Calu3 (cell line): ENCODE data around the gene ZNF470. TPM values are rescaled to one million over a fixed set of nuclear protein-coding genes. Genes with fewer than 3 reads are reported as not detected.

Experiments used
- BruUV-seq: library from RNA; stranded (reverse); fragments of 400-500 nt; replicated peaks from 2 replicates; lab custom pipeline; 2021; lab: Mats Ljungman, UMichigan
- CTCF ChIA-PET: fragments of 300-600 bp; sonication (Branson Sonifier 250); formaldehyde crosslinking; loops from one replicate; lab custom pipeline; 2022; ENCODE audit warnings: antibody characterized with exemption; lab: Charles Lee
- DNase-seq: peaks from one replicate; pipeline ENCODE4 v3.0.0; 2022
- H3K27ac Mint-ChIP-seq: one replicate; pipeline ENCODE4 v1.8.0; 2022; ENCODE audit warnings: mixed read lengths; ENCODE audit not compliant: unreplicated experiment
- H3K27me3 Mint-ChIP-seq: one replicate; pipeline ENCODE4 v1.8.0; 2022; ENCODE audit warnings: mixed read lengths; ENCODE audit not compliant: unreplicated experiment
- H3K36me3 Mint-ChIP-seq: one replicate; pipeline ENCODE4 v1.8.0; 2022; ENCODE audit warnings: mild to moderate bottlenecking, moderate library complexity, mixed read lengths; ENCODE audit not compliant: insufficient read depth, unreplicated experiment
- H3K4me1 Mint-ChIP-seq: one replicate; pipeline ENCODE4 v1.8.0; 2022; ENCODE audit warnings: mild to moderate bottlenecking, low read depth, mixed read lengths; ENCODE audit not compliant: unreplicated experiment
- H3K4me3 Mint-ChIP-seq: one replicate; pipeline ENCODE4 v1.8.0; 2022; ENCODE audit warnings: mild to moderate bottlenecking, low read depth, moderate library complexity, mixed read lengths; ENCODE audit not compliant: unreplicated experiment
- H3K9me3 Mint-ChIP-seq: one replicate; pipeline ENCODE4 v1.8.0; 2022; ENCODE audit warnings: low read depth, mixed read lengths; ENCODE audit not compliant: unreplicated experiment
- CTCF ChIP-seq: fragments of 200-600 bp; IDR thresholded peaks from one replicate; pipeline ENCODE4 v1.8.0; 2022; ENCODE audit warnings: antibody characterized with exemption; ENCODE audit not compliant: unreplicated experiment
- intact Hi-C: fragments of 100-400 bp; cut with micrococcal nuclease; formaldehyde crosslinking; loops from one replicate; pipeline ENCODE4 v1.10.0; 2022; ENCODE audit not compliant: unreplicated experiment
- total RNA-seq: library from RNA; stranded (reverse); gene quantifications from 2 replicates; pipeline ENCODE4 v1.2.3, GENCODE V29; 2022

The ZNF470 gene
- total RNA-seq, 1 experiment from 2014 or later: 0.68 TPM

DNA sequence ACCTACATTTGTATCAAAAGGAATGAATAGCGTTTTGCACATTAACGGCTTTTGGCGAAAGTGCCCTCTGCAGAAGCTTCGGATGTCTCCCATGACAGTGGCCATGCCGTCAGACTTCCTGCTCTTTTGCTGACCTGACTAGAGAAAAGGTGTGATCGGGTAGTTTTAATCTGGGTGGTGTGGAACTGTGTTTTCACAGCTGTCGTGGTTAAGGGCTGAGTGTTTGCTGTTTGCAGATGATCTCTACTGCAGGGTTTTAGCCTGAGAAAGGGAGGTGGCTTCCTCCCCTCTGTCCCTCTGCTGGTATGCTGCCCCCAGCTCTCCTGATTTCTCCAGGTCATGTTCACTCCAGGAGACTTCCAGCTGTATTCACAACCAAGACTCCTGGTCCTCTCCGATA lies 50.3 kb downstream of the ZNF470 start:
- no peak for TF ChIP-seq CTCF
- Mint-ChIP-seq H3K36me3 (no peaks in the 10 kb centered on the region), H3K4me1 (no peaks in the 10 kb centered on the region), H3K27ac (no peak overlapping the region), H3K27me3 (no peaks in the 10 kb centered on the region), H3K9me3 (peaks cover 39% of the 10 kb centered on the region), H3K4me3 (no peak overlapping the region)
- no TSS peak for BruUV-seq
- intact Hi-C loops: no loop called here
- DNase-seq: no peak
- CTCF ChIA-PET: interaction anchor here (0.6 kb wide), 1 partner anchor 638 kb away, joined by 3 read pairs; no protein-coding TSS in a partner anchor

- H3K4me3 Mint-ChIP-seq: no peak overlapping the region
- H3K4me1 Mint-ChIP-seq: no peaks in the 10 kb centered on the region
- BruUV-seq: no TSS peak
- intact Hi-C loops: no loop called here
- no peak for DNase-seq
- TF ChIP-seq CTCF: no peak
- H3K36me3 Mint-ChIP-seq: no peaks in the 10 kb centered on the region
- peaks cover 34% of the 10 kb centered on the region for H3K9me3 Mint-ChIP-seq
- H3K27me3 Mint-ChIP-seq: no peaks in the 10 kb centered on the region
- CTCF ChIA-PET: no interaction called here
- no peak overlapping the region for H3K27ac Mint-ChIP-seq
These were observed 51.9 kb downstream of the ZNF470 start for GRCh38 chr19:56619121-56619520.

- H3K27ac Mint-ChIP-seq: no peak overlapping the region
- peaks cover 28% of the 10 kb centered on the region for H3K9me3 Mint-ChIP-seq
- no peaks in the 10 kb centered on the region for H3K4me1 Mint-ChIP-seq
- CTCF ChIA-PET: no interaction called here
- H3K27me3 Mint-ChIP-seq: no peaks in the 10 kb centered on the region
- no TSS peak for BruUV-seq
- no peak overlapping the region for H3K4me3 Mint-ChIP-seq
- intact Hi-C loops: no loop called here
- no peak for TF ChIP-seq CTCF
- no peak for DNase-seq
- no peaks in the 10 kb centered on the region for H3K36me3 Mint-ChIP-seq
These were observed 55.1 kb downstream of the ZNF470 start for GRCh38 chr19:56622374-56622773.

- no peak for TF ChIP-seq CTCF
- no peaks in the 10 kb centered on the region for H3K4me1 Mint-ChIP-seq
These were observed 55.7 kb downstream of the ZNF470 start for GRCh38 chr19:56623006-56623405.

More at GRCh38 chr19:56623006-56623405, 55.7 kb downstream of the ZNF470 start:
- Mint-ChIP-seq H3K9me3 (peaks cover 24% of the 10 kb centered on the region), H3K27ac (no peak overlapping the region), H3K36me3 (no peaks in the 10 kb centered on the region), H3K27me3 (no peaks in the 10 kb centered on the region), H3K4me3 (no peak overlapping the region)
- CTCF ChIA-PET: no interaction called here
- intact Hi-C loops: no loop called here
- BruUV-seq: no TSS peak
- DNase-seq: no peak
